DND-41 (cell line): Measurements from ENCODE around the gene RNU5B-1.
A peak's percentile ranks its signal among the peaks of the same experiment; 100 is the strongest.

Experiments
- ATAC-seq: fragments of 200-7000 bp; cut with Tn5 transposase; 3 replicates; pipeline ENCODE4 v1.9.1; 2021; ENCODE audit warnings: low read depth; ENCODE audit not compliant: insufficient read depth
- DNase-seq: peaks from one replicate; pipeline ENCODE4 v3.0.0-alpha.2; 2020
- H2AFZ ChIP-seq: 2 replicates; pipeline ENCODE4 v1.6.0; 2012; ENCODE audit warnings: low read depth, low read length
- H3K27ac ChIP-seq: 2 replicates; pipeline ENCODE4 v1.5.1; 2012; ENCODE audit warnings: low read length, inconsistent platforms
- H3K27me3 ChIP-seq: fragments of 200-600 bp; sonication (generic); 2 replicates; pipeline ENCODE4 v1.6.0; 2012; ENCODE audit warnings: low read length, mild to moderate bottlenecking, inconsistent platforms; ENCODE audit not compliant: insufficient read depth, poor library complexity
- H3K36me3 ChIP-seq: 2 replicates; pipeline ENCODE4 v1.5.1; 2012; ENCODE audit warnings: low read length, inconsistent platforms; ENCODE audit not compliant: insufficient read depth
- H3K4me1 ChIP-seq: 2 replicates; pipeline ENCODE4 v1.5.1; 2012; ENCODE audit warnings: mild to moderate bottlenecking, low read length; ENCODE audit not compliant: insufficient read depth
- H3K4me2 ChIP-seq: 2 replicates; pipeline ENCODE4 v1.6.0; 2012; ENCODE audit warnings: mild to moderate bottlenecking, moderate library complexity, low read length, inconsistent platforms; ENCODE audit not compliant: insufficient read depth
- H3K4me3 ChIP-seq, 2 experiments: fragments of 200-600 bp in 1 of 2; shearing (Covaris generic) in 1 of 2; 2 replicates each; pipeline ENCODE4 v1.5.1; 2012 to 2016; ENCODE audit warnings: inconsistent platforms in 2 of 2, low read length in 2 of 2, mild to moderate bottlenecking in 2 of 2, low read depth in 1 of 2, moderate library complexity in 1 of 2
- H3K79me2 ChIP-seq: 2 replicates; pipeline ENCODE4 v1.6.0; 2012; ENCODE audit warnings: low read length, inconsistent platforms; ENCODE audit not compliant: insufficient read depth
- H3K9ac ChIP-seq: 2 replicates; pipeline ENCODE4 v1.6.0; 2012; ENCODE audit warnings: low read depth, mild to moderate bottlenecking, inconsistent platforms, low read length, moderate library complexity
- H3K9me3 ChIP-seq: 2 replicates; pipeline ENCODE4 v1.5.1; 2012; ENCODE audit warnings: low read length, moderate library complexity, mild to moderate bottlenecking, inconsistent platforms; ENCODE audit not compliant: insufficient read depth, severe bottlenecking
- H4K20me1 ChIP-seq: 2 replicates; pipeline ENCODE4 v1.6.0; 2012; ENCODE audit warnings: low read length; ENCODE audit not compliant: insufficient read depth
- CTCF ChIP-seq: IDR thresholded peaks from 2 replicates; pipeline ENCODE4 v1.5.1; 2012; ENCODE audit warnings: borderline replicate concordance, low read length, moderate library complexity, mild to moderate bottlenecking; ENCODE audit not compliant: poor library complexity, severe bottlenecking; ENCODE audit errors: extremely low read depth
- EZH2 ChIP-seq: IDR thresholded peaks from 3 replicates; pipeline ENCODE4 v1.6.1; 2012; ENCODE audit warnings: borderline replicate concordance, low read depth, mild to moderate bottlenecking, moderate library complexity, low read length, inconsistent platforms; ENCODE audit not compliant: severe bottlenecking

The RNU5B-1 gene

GRCh38 chr15:65285291-65286068, 19.0 kb upstream of the RNU5B-1 start:
- DNase-seq: no peak
- H4K20me1 ChIP-seq: peaks cover 6% of the 10 kb centered on the region; the same call in 1 of the 2 replicates
- ATAC-seq: no peak
- peak overlapping the region; percentile 90 for H3K4me2 ChIP-seq
- TF ChIP-seq EZH2: no peak
- TF ChIP-seq CTCF: no peak
- H3K4me3 ChIP-seq: peak overlapping the region; percentile 61 to 73; a peak in 3 of 4 replicates
- no peaks in the 10 kb centered on the region for H3K27me3 ChIP-seq
- peak overlapping the region; percentile 79 for H3K27ac ChIP-seq
- H3K9me3 ChIP-seq: no peaks in the 10 kb centered on the region
- H3K4me1 ChIP-seq: peaks cover 40% of the 10 kb centered on the region
- H3K36me3 ChIP-seq: peaks cover 3% of the 10 kb centered on the region; the same call in 1 of the 2 replicates
- peak overlapping the region; percentile 83 for H3K9ac ChIP-seq
- peaks cover 47% of the 10 kb centered on the region for H3K79me2 ChIP-seq
- H2AFZ ChIP-seq: peak overlapping the region; percentile 84

- Histone ChIP-seq H3K27me3 (no peaks in the 10 kb centered on the region), H3K4me3 (peak overlapping the region; percentile 61 to 73; a peak in 3 of 4 replicates), H3K27ac (peak overlapping the region; percentile 79), H2AFZ (peak overlapping the region; percentile 84), H3K9me3 (no peaks in the 10 kb centered on the region), H3K4me1 (peaks cover 40% of the 10 kb centered on the region), H4K20me1 (0 out of 2 replicates have a peak, but pooled peaks cover under 1% of the 10 kb centered on the region), H3K79me2 (peaks cover 40% of the 10 kb centered on the region), H3K9ac (peak overlapping the region; percentile 83), H3K4me2 (peak overlapping the region; percentile 90), H3K36me3 (peaks cover 3% of the 10 kb centered on the region; the same call in 1 of the 2 replicates)
- TF ChIP-seq EZH2 (no peak), CTCF (no peak)
- DNase-seq: peak; percentile 22
- ATAC-seq: peak; percentile 20
Measured at GRCh38 chr15:65286069-65286703, 18.3 kb upstream of the RNU5B-1 start.

GRCh38 chr15:65286704-65287519, 17.6 kb upstream of the RNU5B-1 start, which contains the start of gene PARP16:
Gene PARP16 (minus strand): TSS chr15:65286883. CDS start chr15:65286426, 457 bp downstream.
- Histone ChIP-seq H3K4me3 (peak within 1 kb of the TSS; percentile 61 to 73; a peak in 3 of 4 replicates), H3K9ac (peak within 1 kb of the TSS; percentile 83), H4K20me1 (no peaks in the 10 kb centered on the region), H3K4me2 (peak within 1 kb of the TSS; percentile 90), H3K27me3 (no peaks in the 10 kb centered on the region), H3K27ac (peak within 1 kb of the TSS; percentile 87), H2AFZ (peak within 1 kb of the TSS; percentile 100), H3K36me3 (peaks cover 3% of the 10 kb centered on the region; the same call in 1 of the 2 replicates), H3K9me3 (no peaks in the 10 kb centered on the region), H3K4me1 (peaks cover 40% of the 10 kb centered on the region), H3K79me2 (peaks cover 35% of the 10 kb centered on the region)
- no peak for TF ChIP-seq EZH2
- TF ChIP-seq CTCF: peak; percentile 54
- peak; percentile 94 for DNase-seq
- ATAC-seq: peak; percentile 93
